HG02973 (cell line): ENCODE measurements around the gene PTHLH.

ENCODE experiments used
- ATAC-seq: cut with Tn5 transposase; IDR thresholded peaks from one replicate; pipeline ENCODE4 v1.9.1; 2021; ENCODE audit warnings: moderate library complexity; ENCODE audit not compliant: unreplicated experiment

Gene PTHLH

DNA sequence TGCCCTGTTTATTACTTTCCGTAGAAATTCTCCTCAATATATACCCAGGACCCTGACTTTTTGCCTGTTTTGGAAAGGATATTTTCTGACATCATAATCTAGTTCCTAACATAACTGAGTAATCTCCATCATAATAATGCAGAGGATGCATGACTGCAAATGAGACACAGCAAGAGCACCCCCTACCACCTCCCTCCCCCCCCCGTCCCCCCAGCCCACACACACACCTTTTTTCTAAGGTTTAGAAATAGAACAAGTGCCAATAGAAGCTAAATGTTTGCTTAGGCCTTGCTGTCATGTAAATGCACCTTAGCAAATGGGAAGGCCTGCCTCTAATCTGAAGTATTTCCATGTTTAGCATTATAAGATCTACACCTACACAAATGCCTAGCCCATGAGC is at the start of gene PTHLH:
PTHLH (minus strand) TSS at position 13 of the 400 bp plus-strand sequence. CDS start 3,239 bp downstream, outside the sequence.
- ATAC-seq: no peak

DNA sequence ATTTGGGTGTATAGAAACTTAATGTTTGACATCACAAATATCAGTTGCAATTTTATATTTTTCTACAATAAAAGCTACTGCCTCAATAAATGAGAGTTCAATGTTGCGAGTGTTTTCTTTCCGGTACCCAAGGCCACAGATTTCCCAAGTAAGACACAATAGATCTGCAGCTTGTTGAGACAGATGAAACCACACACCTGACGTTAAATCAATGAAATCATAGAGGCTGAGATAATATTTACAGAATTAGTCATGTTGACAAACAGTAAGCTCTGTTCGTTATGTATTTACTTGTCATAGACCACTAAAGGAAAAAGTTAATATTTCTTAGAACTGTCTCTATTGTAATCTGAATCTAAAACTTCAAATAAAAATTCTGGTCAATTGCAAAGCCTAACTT is 49.2 kb upstream of the PTHLH start:
- ATAC-seq: no peak

DNA sequence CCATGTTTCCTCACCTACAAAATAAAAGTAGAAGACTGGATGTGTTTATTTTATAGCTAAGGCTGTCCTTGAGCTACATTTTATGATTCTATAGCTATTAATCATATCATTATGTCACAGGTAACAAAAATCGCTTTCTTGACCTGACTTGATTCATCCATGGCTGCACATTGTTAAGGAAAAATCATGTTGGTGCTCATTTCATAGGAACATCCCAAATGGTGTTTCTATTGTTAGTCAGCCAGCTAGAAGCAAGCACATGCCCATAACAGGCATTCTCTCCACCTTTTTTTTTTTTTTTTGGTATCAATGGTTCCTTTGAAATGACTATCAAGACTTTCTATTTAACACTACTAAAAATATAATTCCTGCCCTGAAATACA is 45.3 kb upstream of the PTHLH start:
- ATAC-seq: no peak

DNA sequence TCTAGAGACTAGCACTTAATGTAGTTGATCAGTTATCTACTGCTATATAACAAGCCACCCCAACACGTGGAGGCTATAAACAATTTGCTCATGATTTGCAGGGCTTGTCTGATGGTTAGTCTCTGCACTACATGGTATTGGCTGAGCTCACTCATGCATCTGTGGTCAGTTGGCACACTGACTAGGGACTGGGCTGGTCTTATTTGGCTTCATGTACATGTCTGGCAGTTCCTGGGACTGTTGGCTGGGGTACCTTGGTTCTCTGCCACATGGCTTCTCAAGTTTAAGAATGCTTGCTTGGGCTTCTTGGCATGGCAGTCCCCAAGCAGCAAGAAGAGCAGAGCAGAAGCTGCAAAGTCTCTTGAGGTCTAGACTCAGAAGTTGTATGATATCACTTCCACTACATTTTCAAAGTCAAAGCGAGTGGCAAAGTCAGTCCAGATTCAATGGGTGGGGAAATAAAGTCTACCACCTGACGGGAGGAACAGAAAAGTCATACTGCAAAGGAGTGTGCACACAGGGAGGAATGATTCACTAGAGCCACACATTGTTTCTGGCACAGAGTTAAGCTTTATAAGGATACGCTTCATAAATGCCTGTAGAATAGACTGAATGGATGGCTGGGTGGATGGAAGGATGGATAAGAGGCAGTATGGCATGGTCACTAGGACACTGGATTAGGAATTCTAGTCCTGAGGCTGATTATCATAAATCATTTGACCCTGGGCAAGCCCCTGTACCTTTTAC is 44.8 kb upstream of the PTHLH start:
- ATAC-seq: no peak

DNA sequence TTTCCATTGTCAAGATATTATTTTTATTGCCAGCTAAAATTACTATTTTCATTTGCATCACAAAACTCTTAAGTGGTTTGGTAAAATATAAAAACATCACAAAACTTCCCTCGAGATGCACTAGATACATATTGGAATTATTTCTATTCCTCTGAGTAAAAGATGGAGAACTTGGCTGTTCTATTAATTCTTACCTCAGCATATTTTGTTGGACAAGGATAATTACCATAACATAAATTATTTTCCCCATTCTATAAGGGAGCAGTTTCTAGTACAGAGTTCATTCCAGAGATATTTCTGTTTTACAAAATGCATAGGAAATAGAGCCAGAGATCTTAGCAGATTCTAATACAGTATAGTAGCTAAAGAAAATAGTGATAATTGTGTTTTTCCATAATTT is 42.6 kb upstream of the PTHLH start:
- no peak for ATAC-seq

DNA sequence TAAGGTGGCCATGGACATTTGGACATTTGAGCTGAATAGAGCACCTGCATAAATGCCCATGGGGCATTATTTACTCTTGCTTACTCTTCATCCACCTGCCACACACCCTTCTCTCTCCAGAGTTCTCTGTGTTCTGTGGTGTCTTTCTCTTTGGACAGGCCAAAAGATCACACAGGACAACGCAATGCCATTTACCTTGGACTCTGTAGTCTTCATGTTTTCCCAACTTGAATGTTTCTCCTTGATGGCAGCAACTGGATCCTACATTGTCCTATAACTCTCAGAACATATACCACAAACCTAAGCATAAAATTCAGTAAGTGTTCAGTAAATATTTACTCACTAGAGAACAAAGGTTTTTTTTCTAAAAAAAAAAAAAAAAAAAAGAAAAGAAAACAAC is 41.7 kb upstream of the PTHLH start:
- ATAC-seq: no peak

DNA sequence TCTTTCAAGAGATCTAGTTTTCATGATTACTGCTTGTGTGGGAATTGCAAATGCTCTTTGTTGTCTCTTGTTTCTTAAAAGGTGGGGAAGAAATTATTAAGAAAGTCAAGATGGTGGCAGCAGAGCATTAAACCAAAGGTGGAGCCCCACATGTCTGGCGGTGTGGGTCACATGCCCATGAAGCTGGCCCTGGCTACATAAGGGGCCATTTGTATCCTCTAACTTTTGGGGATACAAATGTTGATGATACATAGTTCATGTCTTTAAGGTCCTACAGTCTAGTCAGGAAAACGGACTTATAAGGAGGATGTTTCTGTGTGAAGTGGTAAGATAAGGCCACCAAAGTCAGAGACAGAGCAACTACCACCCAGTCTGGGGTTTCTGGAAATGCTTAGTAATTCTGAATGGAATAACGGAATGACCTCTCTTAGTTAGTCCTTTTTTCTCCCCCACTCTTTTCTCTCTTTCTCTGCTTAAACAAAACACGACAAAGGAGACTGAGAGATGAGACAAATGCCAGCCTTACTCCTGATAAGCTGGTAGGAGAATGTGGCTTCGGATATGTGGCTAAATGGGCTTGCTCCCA is 39.9 kb upstream of the PTHLH start:
- no peak for ATAC-seq

DNA sequence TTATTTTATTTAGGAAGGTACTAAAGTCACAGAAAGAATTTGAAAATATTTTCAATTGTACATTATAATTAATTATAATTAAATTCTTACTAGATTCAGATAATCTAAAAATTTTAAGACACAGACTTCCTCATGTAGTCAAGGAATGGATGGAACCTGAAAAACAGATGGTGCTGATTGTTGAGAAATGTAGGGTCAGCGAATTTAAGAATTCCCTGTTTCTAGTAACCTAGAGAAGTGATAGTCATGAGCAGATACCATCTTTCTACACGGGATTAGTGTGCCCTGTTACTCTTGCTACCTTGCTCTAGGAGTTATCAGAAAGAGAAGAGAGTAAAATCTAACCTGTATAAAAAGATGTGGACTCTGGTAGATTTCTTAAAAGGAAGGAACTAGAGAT is 37.5 kb upstream of the PTHLH start:
- ATAC-seq: no peak

DNA sequence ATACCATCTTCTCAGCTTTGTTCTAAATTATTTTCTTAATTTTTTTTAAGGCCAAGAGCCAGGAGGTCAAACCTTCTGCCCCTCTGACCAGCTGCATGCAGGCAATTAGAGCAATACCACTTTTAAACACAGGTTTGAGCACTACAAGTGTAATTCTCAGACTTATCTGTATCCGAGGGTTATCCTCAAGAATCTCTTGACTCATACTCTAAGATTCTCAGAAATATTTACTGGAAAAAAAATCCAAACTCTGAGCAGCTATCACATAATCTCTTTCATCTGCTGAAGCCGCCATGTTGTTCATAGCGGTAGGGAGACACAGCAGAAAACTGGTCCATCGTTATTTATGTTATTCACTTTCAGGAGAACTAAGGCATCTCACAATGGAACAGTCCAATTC is 27.4 kb upstream of the PTHLH start:
- no peak for ATAC-seq

DNA sequence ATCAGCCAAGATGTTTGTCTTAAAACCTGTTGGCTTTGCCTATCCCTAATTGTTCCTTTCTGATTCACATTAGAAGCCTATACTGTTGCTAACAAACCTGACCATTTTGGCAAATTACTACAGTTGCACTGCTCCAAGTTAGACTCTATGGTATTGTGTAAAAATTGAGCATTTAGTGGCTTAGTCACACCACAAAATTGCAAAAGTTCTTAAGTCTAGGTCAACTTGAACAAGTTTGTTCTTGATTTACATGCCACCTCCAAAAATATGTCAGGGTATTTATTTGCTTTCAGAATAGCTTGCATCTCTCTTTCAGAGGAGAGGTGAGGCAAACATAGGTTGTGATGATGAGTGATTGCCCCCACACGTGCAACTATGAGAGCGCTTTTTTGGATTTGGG is 27.0 kb upstream of the PTHLH start:
- ATAC-seq: no peak

DNA sequence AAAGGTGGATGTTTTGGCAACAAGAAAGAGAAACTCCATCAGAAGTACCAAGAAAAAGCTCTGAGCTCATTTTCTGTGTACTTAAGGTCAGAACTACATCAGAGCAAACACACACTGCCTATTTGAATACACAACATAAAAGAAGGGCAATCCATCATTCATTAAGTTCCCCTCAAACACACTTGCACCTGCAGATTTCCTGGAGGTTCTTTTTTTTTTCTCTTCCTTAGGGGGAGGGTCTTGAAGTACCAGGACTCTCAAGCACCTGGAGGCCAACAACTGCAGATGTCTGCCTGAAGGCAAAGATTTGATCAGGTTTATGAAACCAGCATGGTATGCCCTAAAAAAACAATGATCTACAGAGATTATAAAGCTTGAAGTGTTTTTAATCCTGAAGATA is 26.1 kb upstream of the PTHLH start:
- no peak for ATAC-seq

DNA sequence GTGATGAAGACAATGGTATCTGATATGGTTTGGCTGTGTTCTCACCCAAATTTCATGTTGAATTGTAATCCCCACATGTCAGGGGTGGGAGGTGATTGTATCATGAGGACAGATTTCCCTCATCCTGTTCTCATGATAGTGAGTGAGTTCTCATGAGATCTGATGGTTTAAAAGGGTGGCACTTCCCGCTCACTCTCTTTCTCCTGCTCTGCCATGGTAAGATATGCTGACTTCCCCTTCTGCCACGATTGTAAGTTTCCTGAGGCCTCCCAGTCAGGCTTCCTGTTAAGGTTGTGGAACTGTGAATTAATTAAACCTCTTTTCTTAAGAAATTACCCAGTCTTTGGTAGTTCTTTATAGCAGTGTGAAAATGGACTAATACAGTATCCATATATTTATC is 25.6 kb upstream of the PTHLH start:
- no peak for ATAC-seq

DNA sequence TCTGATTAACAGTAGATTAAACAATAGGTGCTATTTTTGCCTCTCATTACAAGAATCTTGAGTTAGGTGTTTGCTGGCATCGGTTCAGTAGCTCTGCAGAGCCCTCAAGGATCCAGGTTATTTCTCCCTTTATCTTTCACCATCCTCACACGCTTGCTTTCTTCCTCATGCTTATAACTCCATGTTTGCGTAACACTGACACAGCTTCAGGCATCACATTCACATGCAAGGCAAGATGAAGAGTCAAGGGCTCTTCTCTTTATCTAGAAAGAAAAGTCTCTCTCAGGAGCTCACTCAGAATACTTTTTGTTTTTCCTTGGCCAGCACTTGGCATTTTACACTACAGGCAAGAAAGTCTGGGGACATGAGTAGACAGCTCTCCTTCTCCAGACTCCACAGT is 24.2 kb upstream of the PTHLH start:
- ATAC-seq: no peak

DNA sequence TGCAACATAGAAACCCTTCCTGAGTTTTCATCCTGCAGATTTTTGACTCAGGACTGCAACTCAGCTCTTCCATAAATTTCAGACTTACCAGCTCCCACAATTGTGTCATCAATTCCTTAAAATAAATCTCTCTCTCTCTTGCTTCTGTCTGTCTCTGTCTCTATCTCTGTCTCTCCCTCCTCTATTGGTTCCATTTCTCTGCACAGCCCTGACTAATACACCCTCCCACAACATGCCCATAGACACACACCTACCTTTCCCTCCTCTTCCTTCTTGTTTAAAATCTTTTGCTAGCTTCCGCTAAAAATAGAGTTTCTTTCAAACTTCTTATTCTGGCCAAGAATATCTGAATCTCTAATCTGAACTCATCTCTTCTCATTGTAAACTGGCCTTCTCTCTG is 22.9 kb upstream of the PTHLH start:
- ATAC-seq: no peak

DNA sequence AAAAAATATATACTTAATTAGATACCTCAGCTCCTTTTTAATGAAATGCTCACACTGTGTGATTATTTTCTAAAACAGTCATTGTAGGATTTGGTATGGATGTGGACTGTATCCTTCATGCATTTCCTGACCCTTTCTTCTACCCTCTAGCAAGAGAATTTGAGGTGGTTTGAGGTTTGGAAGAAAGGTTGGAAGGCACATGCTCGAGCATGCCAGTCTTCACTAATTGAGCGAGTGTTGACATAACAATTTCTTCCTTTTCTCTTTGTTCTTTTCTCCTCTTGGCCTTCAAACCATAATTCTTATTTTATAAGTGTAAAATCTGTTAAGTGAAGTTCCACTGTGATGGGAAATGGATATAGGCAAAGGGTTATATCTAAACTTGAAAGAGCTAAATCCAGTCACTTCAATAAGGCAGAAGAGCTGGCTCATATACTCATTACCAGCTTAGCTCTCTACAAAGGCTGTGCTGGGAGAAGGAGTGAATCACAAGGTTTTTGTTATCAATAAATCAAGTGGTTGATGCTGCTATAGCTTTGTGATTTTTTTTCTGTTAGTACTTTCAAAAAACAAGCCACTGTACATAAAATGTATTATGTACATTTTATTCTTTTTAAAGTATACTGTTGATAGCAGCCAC is 16.2 kb upstream of the PTHLH start:
- no peak for ATAC-seq

DNA sequence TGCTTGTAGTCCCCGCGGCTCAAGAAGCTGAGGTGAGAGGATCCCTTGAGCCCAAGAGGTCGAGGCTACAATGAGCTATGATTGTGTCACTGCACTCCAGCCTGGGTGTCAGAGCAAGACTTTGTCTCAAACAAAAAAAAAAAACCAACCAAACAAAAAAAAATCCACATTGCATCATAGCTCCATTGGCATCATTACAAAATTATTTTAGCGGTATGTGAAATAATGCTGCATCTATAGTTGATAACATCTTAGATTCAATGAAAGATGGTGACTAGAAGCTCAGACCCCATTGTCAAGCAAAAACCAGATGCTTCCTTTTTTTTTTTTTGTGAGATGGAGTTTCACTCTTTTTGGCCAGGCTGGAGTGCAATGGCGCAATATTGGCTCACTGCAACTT is 14.8 kb upstream of the PTHLH start:
- no peak for ATAC-seq

DNA sequence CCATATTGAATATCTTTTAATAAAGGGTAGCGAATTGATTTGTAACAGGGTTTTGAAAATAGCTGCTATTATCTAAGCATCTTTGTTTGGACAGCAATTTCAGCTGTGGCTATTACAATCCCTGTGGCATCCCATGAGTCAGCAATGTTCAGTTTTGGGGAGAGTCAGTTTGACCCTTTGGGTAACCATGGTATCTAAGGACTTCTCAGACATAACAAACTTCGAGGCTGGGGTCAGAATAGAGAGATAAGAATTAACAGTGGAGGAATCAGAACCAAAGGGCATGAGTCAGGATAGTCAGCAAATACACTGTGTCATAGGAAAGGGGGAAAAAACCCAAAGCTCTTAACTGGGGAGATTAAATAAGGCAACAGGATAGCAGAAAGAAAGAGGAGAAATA is 11.7 kb upstream of the PTHLH start:
- ATAC-seq: no peak

DNA sequence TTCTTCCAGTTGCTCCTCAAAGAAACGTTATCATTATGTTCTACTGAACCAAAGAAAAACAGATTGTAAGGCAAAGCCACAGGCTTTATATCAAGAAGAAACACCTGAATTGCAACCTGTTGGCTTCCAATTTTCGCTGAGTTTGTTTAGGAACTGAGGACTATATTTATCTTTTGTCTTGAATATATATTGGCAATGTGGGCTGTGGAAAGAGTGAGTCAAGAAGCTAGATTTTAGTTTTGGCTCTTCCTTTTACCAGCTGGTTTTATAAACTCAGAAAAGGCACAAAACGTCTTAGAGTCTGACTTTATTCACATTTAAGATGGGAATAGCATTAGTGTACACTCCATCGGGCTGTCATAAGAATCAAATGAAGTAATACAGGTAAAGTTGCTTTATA is 10.4 kb upstream of the PTHLH start:
- ATAC-seq: no peak

DNA sequence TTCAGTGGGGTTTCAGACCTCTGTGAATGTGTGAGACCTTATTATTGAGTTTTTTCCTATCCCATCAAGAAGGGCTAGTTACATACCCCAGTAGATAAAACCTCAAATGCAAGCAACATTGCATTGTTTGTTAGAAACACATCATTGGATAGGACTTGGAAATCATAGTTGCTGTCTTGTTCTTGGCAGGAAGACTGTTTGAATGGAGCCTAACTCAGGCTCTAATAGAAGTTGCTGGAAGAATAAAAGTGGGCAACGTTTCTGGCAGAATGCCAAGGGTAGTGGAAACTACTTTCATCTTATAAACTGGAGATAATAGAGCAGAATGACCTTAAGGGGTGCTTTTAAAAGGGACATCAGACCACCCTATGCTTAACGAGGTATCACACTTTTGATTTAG is 9.9 kb upstream of the PTHLH start:
- ATAC-seq: no peak

DNA sequence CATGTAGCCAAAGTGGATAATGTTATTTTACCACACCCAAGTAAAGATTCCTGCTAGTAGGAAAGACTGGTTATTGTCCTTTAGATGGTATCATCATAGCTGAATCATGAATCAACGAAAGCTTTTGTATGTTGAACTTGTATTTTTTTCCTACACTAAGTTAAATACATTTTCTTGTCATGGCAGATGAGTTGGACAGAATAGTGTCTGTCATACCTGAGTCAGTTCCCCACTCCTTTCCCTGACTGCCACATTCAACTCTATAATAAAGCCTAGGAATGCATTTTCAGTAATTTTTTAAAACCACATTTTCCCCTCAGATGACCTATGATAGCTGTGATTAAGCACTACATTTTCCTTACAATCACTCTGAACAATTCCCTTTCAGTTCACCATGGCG is 9.3 kb upstream of the PTHLH start:
- ATAC-seq: no peak

DNA sequence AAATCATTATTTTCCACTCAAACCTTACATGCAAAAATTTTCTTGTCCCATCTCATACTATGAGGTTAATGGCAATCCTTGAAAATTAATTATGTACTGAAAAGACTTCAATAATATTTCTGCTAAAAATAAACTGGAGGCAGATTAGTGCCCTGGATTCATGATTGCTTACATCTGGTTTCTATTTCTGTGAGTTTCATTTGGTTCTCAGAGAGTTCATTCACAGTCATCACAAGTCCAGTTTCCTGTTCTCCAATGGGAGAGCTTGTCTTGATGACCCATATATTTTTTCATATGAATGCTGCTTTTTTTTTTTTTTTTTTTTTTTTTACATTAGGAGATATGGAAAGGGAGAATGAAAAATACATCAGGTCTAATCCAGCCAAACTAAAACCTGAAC is 6.6 kb upstream of the PTHLH start:
- ATAC-seq: no peak
